Measurements from ENCODE around the gene CNTN5.

GRCh38 chr11:99376463-99376862 lies 355.7 kb downstream of the CNTN5 start:
- no peak for TF ChIP-seq EZH2 (IDR thresholded peaks at IDR 0.05)
- no peak for TF ChIP-seq POLR2AphosphoS5 (IDR thresholded peaks at IDR 0.05; ENCODE audit: borderline replicate concordance, low read depth, low read length)
